Glomerular visceral epithelial cell (primary cell): ENCODE data around the gene ZNF334.

Source experiments
- DNase-seq: peaks from one replicate; pipeline ENCODE4 v3.0.0-alpha.2; 2016; ENCODE audit errors: extremely low spot score

Gene ZNF334

DNA sequence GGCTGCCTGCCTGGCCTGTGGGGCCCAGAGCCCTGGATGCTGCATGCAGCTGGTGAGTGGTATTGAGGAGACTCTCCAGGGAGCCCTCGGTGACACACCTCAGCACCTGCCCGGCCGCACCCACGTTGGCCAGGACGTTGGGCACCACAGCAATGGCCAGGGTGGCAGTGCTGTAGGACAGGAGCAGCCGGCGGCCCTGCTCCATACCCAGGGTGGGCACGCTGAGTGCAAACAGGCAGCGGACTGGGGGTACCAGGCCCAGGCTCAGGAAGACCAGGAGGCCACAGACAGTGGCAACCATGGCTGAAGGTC lies 32.4 kb upstream of the ZNF334 start:
- no peak for DNase-seq

DNA sequence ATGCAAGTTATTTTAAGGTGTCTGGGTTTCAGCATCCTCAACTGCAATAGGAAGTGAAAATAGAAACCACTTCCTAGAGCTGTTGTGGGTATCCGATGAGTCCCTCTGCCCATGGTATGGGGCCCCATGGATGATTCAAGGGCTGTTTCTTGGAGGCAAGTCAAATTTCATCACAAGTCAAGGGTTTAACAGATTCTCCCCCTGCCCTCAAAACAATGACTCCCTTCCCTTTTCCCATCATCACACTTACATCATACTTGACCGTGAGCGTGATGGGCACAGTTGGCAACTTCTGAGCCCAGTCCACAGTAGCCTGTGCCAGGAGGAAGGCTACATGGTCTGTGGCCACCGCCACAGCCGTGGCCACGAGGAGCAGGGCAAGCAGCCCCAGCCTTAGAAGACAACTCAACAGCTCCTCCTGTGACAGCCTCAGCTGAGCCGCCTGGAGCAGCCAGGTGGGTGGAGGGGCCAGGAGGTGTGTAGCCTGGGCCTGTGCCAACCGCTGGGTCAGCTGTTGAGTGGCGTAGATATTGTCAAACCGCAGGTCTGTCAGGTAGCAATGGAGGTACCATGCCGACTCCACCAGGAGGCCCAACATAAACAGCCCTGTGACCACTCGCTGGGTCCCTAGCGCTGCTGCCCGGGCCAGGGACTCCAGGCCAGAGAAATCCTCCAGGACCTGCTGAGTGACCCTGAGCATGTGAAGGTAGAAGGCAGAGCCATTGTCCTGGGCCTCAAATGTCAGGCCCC lies 31.9 kb upstream of the ZNF334 start:
- peak; percentile 7 for DNase-seq

GRCh38 chr20:46544576-46544975 lies 31.2 kb upstream of the ZNF334 start:
- DNase-seq, result no peak

- no peak for DNase-seq
Measured at GRCh38 chr20:46543959-46544358, 30.6 kb upstream of the ZNF334 start.

DNA sequence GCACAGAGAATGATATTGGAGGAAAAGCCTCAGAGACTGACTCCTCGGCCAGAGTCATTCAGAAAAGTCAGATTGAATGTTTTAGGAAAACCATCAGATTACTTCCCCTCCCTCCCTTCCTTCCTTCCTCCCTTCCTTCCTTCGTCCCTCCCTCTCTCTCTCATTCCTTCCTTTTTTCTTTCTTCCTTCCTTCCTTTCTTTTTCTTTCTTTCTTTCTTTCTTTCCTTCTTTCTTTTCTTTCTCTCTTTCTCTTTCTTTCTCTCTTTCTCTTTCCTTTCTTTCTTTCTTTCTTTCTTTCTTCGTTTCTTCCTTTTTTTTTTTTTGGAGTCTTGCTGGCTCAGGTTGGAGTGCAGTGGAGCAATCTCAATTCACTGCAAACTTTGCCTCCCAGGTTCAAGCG lies 29.7 kb upstream of the ZNF334 start:
- no peak for DNase-seq

GRCh38 chr20:46541229-46541935 lies 28.0 kb upstream of the ZNF334 start:
- DNase-seq, result no peak

GRCh38 chr20:46539113-46539512 lies 25.8 kb upstream of the ZNF334 start:
- DNase-seq, result no peak

- DNase-seq, result no peak
Measured at GRCh38 chr20:46530640-46531039, 17.3 kb upstream of the ZNF334 start.

DNA sequence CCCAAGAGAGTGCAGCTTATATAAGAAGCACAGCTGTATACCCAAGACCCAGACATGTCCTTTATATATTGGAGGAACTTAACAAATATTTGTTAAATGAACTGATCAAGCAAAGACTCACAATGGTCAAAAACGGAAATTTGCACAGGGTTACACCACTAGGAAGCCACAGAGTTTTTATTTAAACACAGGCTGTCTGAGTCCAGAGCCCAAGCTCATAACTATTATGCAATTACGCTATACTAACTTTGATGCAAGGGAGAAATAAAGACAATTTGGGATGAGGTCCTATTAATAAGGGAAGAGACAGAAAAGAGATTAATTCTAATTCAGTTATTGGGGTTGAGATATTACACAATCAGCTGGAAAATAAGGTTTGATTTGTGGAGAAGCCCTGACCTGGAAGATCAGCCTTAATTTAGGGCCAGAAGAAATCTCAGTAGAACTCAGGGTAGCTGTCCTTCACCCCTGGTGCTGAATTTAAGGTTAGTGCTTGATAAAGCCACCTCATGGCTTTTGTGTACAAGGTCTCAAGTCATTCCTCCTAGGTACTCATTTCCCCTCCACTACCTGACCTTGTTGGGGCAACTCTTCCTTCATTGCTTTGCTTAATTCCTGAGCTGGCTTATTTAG lies 10.5 kb upstream of the ZNF334 start:
- DNase-seq, result no peak

- no peak for DNase-seq
Measured at GRCh38 chr20:46523108-46523507, 9.7 kb upstream of the ZNF334 start.

GRCh38 chr20:46520976-46521579 lies 7.7 kb upstream of the ZNF334 start:
- peak; percentile 49 for DNase-seq

DNA sequence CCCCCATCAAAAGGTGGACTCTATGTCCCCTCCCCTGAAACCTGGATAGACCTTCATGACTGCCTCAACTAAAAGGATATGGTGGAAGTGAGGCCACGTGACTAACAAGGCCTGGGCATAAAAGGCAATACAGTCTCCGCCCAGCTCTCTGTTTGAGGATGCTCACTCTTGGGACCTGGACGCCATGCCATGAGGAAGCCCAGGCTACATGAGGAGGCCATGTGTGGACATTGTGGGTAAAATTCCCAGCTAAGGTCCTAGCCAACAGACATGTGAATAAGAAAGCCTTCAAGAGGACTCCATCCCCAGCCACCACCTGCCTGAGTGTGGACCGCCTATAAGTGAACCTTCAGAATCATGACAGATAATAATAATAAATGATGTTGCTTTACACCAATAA lies 7.2 kb upstream of the ZNF334 start:
- DNase-seq, result no peak

GRCh38 chr20:46519471-46520068 lies 6.2 kb upstream of the ZNF334 start:
- no peak for DNase-seq

DNA sequence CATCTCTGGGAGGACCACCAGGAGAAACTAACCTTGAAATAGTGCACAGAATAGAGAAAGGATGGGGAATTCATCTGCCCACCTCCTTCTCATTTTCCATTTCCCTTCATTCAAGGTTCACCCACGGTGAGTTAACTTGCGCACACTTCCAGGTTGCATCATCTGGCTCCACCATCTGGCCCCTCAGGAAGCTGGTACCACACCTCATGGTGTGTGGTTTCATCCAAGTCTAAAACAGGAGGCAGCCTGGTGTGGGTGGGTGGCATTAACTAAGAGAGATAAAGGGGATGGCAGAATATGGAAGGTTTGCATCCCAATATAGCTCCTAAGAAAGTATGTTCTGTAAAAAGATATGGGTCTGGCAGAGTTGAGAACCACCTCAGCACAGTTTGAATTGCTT lies 3.8 kb downstream of the ZNF334 start:
- DNase-seq, result no peak

DNA sequence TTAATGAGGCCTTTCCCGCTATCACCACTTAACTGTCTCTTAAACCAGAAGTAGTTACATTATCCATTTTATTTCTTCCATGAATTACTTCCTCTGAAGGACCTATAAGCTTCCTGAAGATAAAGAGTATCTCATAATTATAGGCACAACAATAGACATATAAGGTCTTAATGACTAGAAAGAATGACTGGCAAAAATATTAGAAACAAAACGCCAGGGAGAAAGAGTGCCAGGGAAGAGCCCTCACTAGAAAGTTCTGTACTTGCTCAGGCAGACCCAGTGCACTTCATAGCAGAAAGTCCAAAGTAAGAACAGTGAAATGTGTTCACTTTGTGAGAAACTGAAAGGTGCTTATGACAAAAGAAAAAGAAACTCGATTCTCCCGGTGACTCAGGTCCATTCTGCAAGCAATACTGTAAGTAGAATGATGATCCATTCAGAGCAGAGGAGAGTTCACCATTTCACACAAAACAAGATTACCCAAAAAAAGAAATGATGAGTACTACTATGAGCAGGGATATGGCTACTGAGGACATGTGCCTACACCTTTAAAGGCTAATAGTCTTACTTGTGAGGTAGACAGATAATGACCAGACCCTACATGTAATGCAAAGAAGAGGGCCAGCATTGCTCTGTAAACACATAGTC lies 5.5 kb downstream of the ZNF334 start:
- DNase-seq, result no peak

DNA sequence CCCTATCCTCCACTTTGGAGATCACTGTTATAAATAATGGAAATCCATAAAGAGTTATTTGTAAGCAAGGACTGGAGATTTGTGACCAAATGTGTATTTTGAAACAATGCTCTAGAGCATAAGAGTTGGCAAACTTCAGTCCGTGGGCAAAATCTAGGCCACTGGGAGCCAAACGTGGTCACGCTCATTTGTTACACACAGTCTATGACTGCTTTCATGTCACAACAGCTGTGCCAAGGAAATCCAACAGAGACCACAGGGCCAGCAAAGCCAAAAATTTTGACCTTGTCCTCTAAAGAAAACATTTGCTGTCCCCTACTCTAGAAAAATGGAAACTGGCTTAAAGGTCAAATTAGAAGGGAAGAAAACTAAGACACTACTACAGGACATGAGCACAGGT lies 7.9 kb downstream of the ZNF334 start:
- no peak for DNase-seq

DNA sequence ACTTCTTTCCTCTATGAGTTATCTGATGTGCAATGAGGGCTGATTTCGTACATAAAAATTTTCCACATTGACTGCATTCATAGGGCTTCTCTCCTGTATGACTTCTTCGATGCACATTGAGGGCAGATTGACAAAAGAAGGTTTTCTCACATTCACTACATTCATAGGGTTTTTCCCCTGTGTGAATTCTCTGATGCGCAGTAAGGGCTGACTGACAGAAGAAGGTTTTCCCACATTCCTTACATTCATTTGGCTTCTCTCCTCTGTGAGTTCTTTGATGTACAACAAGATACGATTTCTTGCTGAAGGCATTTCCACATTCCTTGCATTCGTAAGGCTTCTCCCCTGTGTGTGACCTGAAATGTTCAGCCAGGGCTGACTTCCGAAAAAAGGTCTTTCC lies 11.4 kb downstream of the ZNF334 start:
- DNase-seq, result no peak

DNA sequence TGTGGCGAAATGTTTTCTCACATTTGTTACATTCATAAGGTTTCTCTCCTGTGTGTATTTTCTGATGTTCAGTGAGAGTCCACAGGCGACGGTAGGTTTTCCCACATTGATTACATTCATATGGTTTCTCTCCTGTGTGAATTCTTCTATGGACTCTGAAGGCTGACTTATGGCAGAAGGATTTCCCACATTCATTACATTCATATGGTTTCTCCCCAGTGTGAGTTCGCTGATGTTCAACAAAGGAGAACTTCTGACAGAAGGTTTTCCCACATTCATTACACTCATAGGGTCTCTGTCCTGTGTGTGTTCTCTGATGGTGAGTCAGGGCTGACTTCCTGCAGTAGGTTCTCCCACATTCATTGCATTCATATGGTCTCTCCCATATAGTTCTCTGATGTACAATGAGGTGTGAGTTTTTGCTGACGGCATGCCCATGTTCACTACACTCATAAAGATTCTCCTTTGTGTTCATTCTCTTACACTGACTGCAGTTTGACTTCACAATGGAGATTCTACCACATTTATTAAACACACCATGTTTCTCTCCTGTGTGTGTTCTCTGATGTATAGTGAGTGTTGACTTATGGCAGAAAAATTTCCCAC lies 11.9 kb downstream of the ZNF334 start:
- no peak for DNase-seq

GRCh38 chr20:46494077-46494476 lies 19.3 kb downstream of the ZNF334 start:
- DNase-seq, result no peak

- DNase-seq, result no peak
Measured at GRCh38 chr20:46491354-46491753, 22.0 kb downstream of the ZNF334 start.

DNA sequence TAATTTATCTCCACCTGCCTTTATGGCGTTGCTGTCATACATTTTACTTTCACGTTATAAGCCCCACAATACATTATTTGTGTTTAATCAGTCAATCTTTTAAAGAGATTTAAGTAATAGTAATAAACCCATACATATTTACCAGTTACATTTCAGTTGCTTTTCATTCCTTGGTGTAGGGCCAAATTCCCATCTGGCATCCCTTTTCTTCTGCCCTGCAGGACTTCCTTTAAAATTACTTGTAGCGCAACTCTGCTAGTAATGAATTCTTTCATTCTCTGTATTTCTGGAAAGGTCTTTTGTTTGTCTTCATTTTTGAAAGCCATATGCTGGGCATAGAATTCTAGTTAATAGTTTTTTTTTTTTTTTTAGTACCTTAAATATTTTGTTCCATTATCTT lies 24.9 kb downstream of the ZNF334 start:
- no peak for DNase-seq

DNA sequence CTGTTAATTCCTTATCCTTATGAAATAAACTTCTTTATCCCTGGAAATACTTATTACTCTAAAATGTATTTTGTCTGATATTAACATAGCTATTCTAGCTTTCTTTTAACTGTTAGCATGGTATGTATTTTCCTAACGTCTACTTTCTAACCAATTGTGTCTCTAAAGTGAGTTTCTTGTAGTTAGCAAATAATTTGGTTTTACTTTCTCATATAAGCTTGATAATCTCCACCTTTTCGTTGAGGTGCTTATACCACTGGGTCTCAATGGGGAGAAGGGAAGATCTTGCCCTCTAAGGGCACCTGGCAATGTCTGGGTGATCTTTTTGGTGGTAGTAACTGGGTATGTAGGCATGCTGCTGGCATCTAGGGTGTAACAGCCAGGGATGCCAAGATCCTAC lies 25.7 kb downstream of the ZNF334 start:
- DNase-seq, result no peak
